Fibroblast of skin of back (primary cell): ENCODE data around the gene CLDN16.
A peak's percentile ranks its signal among the peaks of the same experiment; 100 is the strongest.

Source experiments
- DNase-seq: peaks from one replicate; pipeline ENCODE4 v3.0.0-alpha.2; 2013

The CLDN16 gene

DNA sequence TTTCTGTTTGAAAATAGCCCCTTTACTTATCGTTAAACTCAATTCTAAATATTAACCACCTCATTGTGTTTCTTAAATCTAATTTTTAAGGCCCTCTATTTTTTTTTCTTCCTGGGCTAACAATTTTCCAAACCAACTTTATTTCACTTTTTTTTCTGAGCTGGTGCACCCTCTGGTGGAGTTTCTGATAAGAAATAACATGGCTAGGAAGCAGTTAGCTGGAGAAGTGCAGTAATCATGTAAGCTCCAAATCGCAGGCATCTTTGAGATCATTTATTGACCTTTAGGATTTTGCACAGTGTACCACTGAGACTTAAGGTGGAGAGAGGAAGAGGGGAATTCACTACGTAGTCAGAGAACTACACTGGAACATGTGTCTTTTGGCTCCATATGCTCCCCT lies 55.3 kb downstream of the CLDN16 start:
- peak; percentile 20 for DNase-seq

DNA sequence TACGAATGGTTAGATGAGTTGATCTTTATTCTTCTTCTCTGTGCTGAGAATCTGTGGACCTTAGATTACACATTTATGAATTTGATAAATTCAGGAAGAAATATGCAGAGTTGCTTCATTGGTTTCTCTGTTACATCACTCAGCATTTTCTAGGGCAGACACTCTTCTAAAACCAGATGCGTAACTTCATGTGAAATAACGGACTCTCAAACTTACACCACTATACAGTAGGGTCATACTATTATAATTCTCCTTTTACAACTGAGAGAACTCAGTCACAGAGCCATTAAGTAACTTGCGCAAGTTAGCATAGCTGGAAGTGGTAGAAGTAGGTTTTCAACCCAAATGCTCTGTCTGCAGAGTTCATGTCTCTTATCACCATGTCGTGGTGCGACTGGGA lies 56.0 kb downstream of the CLDN16 start:
- DNase-seq, result no peak

DNA sequence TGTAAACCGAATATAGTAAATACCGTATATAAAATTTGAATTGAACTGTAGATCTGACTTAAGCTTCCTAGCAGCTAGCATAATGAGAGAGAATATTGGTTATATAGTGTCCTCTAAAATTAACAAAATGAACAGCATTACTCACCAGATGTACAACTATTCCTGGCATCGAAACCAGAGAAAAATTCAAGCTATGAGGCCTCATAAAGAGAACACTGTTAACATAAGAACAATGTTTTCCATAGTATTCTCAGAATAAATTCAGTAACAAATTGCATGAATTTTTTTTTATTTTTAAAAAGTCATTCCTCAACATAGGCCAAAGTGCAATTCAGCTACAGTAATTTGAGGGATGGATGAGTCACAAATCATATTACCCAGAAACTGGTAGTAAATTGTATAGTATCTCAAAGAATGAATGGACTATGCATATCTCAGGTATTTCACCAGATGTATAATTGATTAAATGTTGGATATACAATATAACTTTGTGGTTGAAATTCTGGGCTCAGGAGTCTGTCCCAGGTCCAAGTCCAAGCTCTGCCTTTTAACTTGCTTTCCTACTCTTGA lies 56.7 kb downstream of the CLDN16 start:
- peak; percentile 26 for DNase-seq

DNA sequence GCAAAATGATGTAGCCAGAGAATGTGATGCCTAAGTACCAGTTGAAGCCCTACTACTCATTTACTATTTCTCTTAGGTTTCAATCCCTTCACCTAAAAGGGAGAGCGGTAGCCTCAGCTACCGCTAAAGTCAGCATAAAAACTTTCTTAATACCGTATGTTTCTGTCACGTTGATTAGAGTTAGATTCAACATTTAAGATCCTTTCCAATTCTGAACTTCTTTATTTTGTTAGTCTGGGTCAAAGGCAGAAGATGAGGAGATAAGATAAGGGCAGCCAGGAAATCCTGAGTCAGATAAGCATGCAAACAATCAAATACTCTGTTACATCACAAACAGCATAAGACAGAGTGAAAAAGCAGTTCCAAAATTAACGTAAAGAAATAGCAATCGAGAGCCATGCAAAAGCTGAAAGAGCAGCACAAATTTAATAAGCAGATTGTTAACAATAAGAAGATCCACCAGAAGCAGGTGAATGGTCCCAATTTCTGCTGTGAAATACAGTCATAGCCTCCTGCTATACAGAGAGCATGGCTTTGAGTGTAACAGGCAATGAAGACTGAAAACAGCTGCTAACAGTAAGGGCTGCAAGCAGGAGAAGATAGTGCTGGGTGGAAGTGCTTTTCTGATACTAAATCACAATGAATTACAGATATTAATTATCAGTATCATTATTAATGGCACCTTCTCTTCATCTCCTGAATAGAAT lies 58.8 kb downstream of the CLDN16 start:
- no peak for DNase-seq

DNA sequence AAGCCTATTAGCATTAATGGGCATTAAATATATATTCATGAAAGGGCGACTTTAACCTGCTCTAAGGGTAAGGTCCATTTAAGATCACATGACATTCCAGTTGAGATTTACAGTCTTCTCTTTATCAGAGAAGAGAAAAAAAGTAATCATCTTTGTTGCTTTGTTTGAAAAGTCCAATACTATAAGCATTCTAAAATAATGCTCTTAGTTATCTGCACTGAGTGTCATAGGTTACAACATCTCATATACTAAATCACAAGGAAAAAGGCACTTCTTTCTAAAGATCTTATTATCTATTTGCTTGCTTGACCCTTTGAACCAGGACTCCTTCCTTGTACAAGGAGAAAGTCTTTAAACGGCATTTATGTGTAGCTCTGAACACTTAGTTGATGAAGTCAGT lies 60.3 kb downstream of the CLDN16 start:
- DNase-seq, result no peak

DNA sequence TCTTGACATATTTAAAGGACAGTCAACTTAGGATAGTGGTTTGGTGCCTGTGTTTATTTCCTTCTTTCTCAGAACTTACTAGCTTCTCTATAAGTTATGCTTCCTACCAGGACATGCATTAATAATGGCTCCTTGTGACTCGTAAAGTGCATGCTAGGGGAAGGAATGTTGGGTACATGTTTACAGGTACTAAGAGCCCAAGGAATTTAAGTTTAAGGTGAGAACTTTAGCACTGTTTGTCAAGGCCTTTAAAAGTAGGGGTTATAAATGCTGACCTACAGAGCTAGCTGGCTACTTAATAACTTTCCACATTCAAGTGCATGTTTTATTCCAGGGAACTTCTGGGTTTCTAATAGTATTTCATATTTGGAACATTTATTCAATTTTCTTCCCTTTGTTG lies 61.8 kb downstream of the CLDN16 start, which contains the start of gene TMEM207:
Gene TMEM207 (minus strand): TSS at position 101 of the 400 bp plus-strand sequence. CDS start 92 bp downstream, at position 9.
- no peak for DNase-seq

DNA sequence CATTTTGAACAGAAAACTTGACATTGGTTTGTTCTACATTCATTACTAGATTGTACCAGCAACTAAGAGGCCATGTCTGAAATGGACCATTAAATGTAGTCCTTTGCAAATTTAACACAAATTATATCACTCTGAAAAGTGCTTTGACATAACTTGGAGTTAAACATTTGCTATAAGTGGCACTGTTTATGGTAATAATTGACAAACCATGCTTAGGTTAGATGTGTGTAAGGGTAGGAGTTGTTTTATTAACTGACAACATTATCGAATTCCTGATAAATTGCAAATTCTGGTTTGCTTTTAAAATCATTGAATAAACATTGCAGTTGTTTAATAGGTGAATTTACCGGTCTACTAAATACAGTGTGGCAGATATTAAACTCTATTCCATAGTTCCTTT lies 67.9 kb downstream of the CLDN16 start:
- no peak for DNase-seq

DNA sequence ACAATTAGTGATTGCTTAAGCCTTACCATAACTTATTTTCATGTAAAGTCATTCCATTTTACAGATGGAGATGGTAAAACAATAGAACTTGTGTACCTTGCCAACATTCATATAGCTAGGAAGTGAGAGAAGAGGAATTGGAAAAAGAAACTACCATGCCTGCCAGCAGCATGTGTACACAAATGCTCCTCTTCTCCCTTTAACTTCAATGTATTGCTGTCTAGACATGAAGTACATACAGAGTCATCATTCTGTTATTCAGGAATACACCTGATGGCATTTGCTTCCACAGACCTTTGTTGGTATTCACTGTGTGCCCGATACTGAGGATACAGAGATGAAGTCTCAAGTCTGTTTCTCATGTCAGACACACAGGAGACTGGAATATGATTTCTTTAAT lies 68.8 kb downstream of the CLDN16 start:
- DNase-seq, result no peak

DNA sequence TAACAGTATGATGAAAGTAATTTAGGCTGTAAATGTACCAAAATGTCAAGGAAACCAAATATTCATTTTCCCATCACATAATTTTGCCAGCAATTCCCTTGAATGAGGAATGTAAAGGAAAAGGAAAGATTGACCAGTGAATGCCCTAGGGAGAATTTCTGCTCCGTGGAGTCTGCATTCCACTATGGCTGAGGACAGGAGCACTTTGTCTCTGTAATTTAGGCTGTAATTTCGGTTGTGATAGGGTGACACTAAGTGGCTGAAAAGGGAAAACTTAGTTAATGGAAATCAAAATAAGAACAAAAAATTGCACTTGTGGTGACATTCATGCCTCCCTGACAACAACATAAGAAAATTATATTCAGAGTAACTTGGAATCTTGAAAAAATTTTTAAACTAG lies 70.1 kb downstream of the CLDN16 start:
- DNase-seq, result peak; percentile 59
